Right atrium auricular region (tissue), 2 donors: ENCODE measurements around the gene PGF. TPM values are rescaled to one million over a fixed set of nuclear protein-coding genes. Genes with fewer than 3 reads are reported as not detected.
"Not testable (repeated sequence)": the region's sequence is repeated elsewhere in the genome, so short reads cannot be mapped to it uniquely, and the experiment has no call there.

ENCODE experiments used
- DNase-seq: peaks from one replicate; pipeline ENCODE4 v3.0.0-alpha.2; 2019; ENCODE audit warnings: low spot score
- H3K27ac ChIP-seq, 2 donors: fragments of 200-600 bp; sonication (generic); 1 replicate in 1 of 2; 2 replicates in 1 of 2; pipeline ENCODE4 v1.5.1; 2016 to 2019
- H3K27me3 ChIP-seq, 2 donors: fragments of 200-600 bp; sonication (generic); one replicate each; pipeline versions ENCODE4 v1.5.1 to v1.6.0; 2017 to 2019
- H3K36me3 ChIP-seq: fragments of 200-600 bp; sonication (generic); one replicate; pipeline ENCODE4 v1.5.1; 2016
- H3K4me1 ChIP-seq, 2 donors: fragments of 200-600 bp; sonication (generic); one replicate each; pipeline versions ENCODE4 v1.5.1 to v1.6.0; 2017 to 2019
- H3K4me3 ChIP-seq, 2 donors: fragments of 200-600 bp; sonication (generic); 1 replicate in 1 of 2; 2 replicates in 1 of 2; pipeline ENCODE4 v1.5.1; 2017 to 2019; ENCODE audit warnings: mild to moderate bottlenecking in 1 of 2, moderate library complexity in 1 of 2
- H3K9me3 ChIP-seq, 2 donors: fragments of 200-600 bp; sonication (generic); one replicate each; pipeline ENCODE4 v1.5.1; 2019
- total RNA-seq, 2 donors: library from RNA; depleted of rRNA; stranded (reverse); fragments of >200 nt; gene quantifications; one replicate each; pipeline ENCODE4 v1.1.0, GENCODE V29; 2016
- TF ChIP-seq, protein P1 (sequence below), 2 donors: fragments of 200-600 bp; sonication (generic); IDR thresholded peaks; one replicate each; pipeline ENCODE4 v1.5.1; 2019; ENCODE audit warnings: antibody characterized with exemption in 2 of 2

PGF gene
- 1 to 10 TPM; 3.3 to 7.0 TPM for total RNA-seq

DNA sequence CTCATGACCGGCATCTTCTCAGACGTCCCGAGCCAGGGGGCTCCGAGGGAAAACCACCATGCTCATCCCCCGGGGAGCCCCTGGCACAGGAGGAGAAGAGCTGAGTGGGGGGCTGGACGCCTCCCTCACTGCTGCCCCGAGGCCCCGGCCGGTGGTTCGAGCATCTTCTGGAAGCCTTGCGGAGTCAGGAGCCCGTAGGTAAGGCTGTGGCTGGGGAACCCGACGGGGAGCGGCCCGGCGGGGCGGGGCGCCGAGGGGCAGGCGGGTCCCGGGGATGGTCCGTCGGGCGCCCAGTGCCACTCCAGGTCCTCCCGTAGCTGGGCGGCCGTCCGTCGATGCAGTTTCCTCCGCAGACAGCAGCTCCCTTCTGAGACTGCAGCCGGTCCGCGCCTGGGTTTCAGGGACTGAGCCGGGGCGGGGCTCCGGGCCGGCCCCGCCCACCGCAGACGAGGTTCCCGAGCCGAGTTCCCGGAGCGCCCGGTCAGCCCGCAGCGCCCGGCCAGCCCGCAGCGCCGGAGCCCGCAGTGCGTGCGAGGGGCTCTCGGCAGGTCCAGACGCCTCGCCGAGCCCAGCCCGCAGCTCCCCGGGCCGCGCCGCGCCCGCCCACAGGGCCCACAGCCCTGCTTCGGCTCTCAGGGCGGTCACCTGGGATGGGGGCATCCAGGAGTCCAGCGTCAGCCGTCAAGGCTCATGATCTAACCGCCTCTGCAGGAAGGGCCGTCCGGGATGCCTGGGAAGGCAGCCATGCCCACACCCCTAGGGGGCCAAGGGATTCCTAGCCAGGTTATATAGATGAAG is at the start of gene PGF:
PGF (minus strand) TSS at position 369 of the 798 bp plus-strand sequence; CDS start at position 14, 355 bp downstream.
- TF ChIP-seq, protein P1, sequence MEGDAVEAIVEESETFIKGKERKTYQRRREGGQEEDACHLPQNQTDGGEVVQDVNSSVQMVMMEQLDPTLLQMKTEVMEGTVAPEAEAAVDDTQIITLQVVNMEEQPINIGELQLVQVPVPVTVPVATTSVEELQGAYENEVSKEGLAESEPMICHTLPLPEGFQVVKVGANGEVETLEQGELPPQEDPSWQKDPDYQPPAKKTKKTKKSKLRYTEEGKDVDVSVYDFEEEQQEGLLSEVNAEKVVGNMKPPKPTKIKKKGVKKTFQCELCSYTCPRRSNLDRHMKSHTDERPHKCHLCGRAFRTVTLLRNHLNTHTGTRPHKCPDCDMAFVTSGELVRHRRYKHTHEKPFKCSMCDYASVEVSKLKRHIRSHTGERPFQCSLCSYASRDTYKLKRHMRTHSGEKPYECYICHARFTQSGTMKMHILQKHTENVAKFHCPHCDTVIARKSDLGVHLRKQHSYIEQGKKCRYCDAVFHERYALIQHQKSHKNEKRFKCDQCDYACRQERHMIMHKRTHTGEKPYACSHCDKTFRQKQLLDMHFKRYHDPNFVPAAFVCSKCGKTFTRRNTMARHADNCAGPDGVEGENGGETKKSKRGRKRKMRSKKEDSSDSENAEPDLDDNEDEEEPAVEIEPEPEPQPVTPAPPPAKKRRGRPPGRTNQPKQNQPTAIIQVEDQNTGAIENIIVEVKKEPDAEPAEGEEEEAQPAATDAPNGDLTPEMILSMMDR (IDR thresholded peaks at IDR 0.05): no peak
- Histone ChIP-seq H3K36me3 (no peaks in the 10 kb centered on the region), H3K9me3 (no peaks in the 10 kb centered on the region), H3K4me1 (peaks cover 0 to 29% of the 10 kb centered on the region in 2 donors), H3K27ac (peak within 1 kb of the TSS; percentile 16 to 50), H3K4me3 (peak within 1 kb of the TSS; percentile 53 to 62), H3K27me3 (no peaks in the 10 kb centered on the region)
- no peak for DNase-seq

DNA sequence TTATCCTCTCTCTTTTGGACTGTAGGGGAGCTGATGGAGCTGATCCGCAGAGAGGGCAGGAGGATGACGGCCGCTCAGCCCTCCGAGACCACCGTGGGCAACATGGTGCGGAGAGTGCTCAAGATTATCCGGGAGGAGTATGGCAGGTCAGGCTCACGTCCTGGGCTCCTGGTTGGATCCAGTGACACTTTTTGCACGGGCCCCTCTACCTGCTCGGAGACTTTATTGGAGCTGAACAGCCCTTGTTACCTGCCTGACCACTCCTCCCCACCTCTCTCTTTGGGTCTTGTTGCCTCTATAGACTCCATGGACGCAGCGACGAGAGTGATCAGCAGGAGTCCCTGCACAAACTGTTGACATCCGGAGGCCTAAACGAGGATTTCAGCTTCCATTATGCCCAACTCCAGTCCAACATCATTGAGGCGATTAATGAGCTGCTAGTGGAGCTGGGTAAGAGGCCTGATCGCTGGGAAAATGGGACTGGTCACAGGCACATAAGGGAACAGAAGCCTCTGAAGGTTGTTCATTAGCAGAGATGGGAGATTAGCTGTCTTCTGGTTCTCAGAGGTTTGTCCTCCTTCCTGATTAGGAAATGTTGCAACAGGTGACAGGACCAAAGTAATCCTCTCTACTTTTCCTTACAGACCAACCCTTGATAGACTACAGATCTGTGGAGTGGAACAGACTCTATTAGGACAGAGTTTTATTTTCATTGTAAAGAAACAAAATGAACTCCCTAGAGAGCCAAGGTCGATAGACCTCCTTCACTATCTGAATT is 48.0 kb upstream of the PGF start:
- Histone ChIP-seq H3K4me3 (peak overlapping the region; percentile 95 to 96), H3K9me3 (no peaks in the 10 kb centered on the region), H3K36me3 (peaks cover 39% of the 10 kb centered on the region), H3K27me3 (no peaks in the 10 kb centered on the region), H3K4me1 (peaks cover 0 to 25% of the 10 kb centered on the region in 2 donors), H3K27ac (peak overlapping the region; percentile 88 to 89)
- TF ChIP-seq, protein P1 (IDR thresholded peaks at IDR 0.05): no peak
- DNase-seq: no peak

DNA sequence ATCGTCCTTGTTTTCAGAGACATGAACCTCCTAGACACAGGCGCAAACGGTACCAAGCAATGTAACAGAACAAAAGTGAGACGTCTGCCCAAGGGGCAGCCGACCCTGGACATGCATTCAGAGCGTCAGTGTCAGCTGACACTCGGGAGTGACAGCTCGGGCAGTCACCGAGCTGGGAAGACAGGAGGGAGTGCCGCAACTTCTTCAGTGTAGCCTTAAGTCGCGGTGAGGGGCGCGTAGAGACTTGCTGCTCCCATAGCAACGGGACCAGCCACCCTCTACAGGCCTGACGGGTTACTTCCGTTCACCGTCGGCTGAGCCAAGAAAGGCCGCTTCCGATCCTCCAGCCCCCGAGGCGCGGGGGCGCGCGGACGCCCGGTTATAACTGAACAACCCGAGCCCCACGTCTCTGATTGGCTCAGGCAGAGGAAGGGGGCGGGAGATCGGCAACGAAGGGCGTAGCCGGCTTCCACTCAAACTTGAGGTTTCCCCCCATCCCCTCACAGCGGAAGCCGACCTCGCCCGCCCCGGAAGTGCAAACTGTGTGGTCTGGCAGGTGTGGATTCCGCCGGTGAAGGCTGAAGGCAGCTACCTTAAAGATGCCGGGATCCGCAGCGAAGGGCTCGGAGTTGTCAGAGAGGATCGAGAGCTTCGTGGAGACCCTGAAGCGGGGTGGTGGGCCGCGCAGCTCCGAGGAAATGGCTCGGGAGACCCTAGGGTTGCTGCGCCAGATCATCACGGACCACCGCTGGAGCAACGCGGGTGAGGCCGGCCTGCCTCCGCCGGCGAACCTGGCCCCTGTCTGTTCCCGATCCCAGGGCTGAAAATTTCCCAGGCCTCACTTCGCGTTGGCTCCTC is 47.2 kb upstream of the PGF start, which contains the start of gene EIF2B2:
EIF2B2 (plus strand) TSS at position 530 of the 858 bp plus-strand sequence; CDS start at position 600, 70 bp downstream.
- TF ChIP-seq, protein P1 (IDR thresholded peaks at IDR 0.05): no peak
- Histone ChIP-seq H3K36me3 (peaks cover 31% of the 10 kb centered on the region), H3K4me1 (peaks cover 0 to 25% of the 10 kb centered on the region in 2 donors), H3K27ac (peak within 1 kb of the TSS; percentile 88 to 89), H3K9me3 (no peaks in the 10 kb centered on the region), H3K4me3 (peak within 1 kb of the TSS; percentile 95 to 96), H3K27me3 (no peaks in the 10 kb centered on the region)
- DNase-seq: peak; percentile 98

DNA sequence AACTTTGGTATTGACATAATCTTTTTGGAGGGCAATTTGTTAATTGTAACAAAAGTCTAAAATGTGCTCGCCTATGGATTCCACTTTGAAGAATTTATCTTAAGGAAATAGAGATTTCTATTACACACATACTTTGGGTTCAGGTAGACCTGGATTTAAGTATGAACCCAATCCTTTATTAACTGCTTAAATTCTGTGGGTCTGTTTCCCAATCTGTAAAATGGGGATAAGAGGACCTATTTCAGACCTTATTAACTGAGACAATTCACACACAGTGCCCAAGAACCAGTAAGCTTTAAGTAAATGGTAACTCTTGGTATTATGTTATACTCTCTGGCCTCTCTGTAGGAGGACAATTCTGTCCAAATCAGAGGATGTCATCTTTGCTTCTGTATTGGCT is 46.5 kb upstream of the PGF start:
- TF ChIP-seq, protein P1 (IDR thresholded peaks at IDR 0.05): no peak
- Histone ChIP-seq H3K9me3 (no peaks in the 10 kb centered on the region), H3K4me1 (peaks cover 0 to 25% of the 10 kb centered on the region in 2 donors), H3K4me3 (peak overlapping the region in 1 of 2 donors; percentile 95), H3K27me3 (no peaks in the 10 kb centered on the region), H3K27ac (peak overlapping the region; percentile 88 to 89), H3K36me3 (peaks cover 23% of the 10 kb centered on the region)
- DNase-seq: no peak

DNA sequence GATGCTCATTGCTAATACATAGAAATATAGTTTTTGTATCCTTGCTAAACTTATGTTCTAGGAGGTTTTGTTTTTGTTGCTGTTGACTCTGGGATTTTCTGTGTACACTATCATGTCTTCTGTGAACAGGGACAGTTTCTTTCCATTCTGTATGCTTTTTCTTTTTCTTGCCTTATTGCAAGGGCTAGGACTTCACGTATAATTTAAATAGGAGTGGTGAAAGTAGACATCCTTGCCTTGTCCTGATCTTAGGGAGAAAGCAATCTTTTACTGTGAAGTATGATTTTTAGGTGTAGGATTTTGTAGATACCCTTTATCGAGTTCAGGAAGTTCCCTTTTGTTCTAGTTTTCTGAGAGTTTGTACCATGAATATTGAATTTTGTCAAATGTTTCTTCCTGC is 45.9 kb upstream of the PGF start:
- Histone ChIP-seq H3K27me3 (no peaks in the 10 kb centered on the region), H3K4me3 (no peak overlapping the region), H3K27ac (no peak overlapping the region), H3K9me3 (no peaks in the 10 kb centered on the region), H3K36me3 (peaks cover 17% of the 10 kb centered on the region), H3K4me1 (peaks cover 0 to 25% of the 10 kb centered on the region in 2 donors)
- DNase-seq: no peak
- TF ChIP-seq, protein P1 (IDR thresholded peaks at IDR 0.05): no peak

DNA sequence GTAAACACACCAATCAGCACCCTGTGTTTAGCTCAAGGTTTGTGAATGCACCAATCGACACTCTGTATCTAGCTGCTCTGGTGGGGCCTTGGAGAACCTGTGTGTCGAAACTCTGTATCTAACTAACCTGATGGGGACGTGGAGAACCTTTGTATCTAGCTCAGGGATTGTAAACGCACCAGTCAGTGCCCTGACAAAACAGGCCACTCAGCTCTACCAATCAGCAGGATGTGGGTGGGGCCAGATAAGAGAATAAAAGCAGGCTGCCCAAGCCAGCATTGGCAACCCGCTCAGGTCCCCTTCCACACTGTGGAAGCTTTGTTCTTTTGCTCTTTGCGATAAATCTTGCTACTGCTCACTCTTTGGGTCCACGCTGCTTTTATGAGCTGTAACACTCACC is 40.4 kb upstream of the PGF start:
- H3K36me3 ChIP-seq, DNase-seq, H3K4me1 ChIP-seq, H3K9me3 ChIP-seq, H3K27me3 ChIP-seq, H3K4me3 ChIP-seq, H3K27ac ChIP-seq: not testable (repeated sequence)

DNA sequence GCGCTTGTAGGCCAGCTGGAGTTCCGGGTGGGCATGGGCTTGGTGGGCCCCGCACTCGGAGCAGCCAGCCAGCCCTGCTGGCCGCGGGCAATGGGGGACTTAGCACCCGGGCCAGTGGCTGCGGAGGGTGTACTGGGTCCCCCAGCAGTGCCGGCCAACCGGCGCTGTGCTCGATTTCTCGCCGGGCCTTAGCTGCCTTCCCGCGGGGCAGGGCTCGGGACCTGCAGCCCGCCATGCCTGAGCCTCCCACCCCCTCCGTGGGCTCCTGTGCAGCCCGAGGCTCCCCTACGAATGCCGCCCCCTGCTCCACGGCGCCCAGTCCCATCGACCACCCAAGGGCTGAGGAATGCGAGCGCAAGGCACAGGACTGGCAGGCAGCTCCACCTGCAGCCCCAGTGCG is 38.8 kb upstream of the PGF start:
- DNase-seq, H3K9me3 ChIP-seq, H3K4me3 ChIP-seq, H3K36me3 ChIP-seq, H3K27me3 ChIP-seq, H3K27ac ChIP-seq, H3K4me1 ChIP-seq: not testable (repeated sequence)
